Fibroblast of lung (primary cell): ENCODE results near the gene PCDHGB6.

ENCODE experiments used
- CTCF ChIP-seq, 2 donors: IDR thresholded peaks in 1 of 2; conservative IDR thresholded peaks in 1 of 2; 1 replicate in 1 of 2; 2 replicates in 1 of 2; pipeline ENCODE4 v1.5.1; 2011 to 2012; ENCODE audit warnings: low read length in 2 of 2, control low read depth in 1 of 2, inconsistent platforms in 1 of 2, low read depth in 1 of 2, mild to moderate bottlenecking in 1 of 2
- EZH2 ChIP-seq: IDR thresholded peaks from 2 replicates; pipeline ENCODE4 v1.5.1; 2012; ENCODE audit warnings: low read length, control low read depth, mild to moderate bottlenecking; ENCODE audit errors: missing control alignments

- TF ChIP-seq CTCF (conservative IDR thresholded peaks at IDR 0.05 in 1 of 2, IDR thresholded peaks at IDR 0.05 in 1 of 2; ENCODE audit: low read depth in 1 of 2, low read length in 2 of 2): no peak
- TF ChIP-seq EZH2: no peak
Observed at GRCh38 chr5:141419074-141419880, 11.5 kb downstream of the PCDHGB6 start.
